ENCODE results near the gene LRBA.

- TF ChIP-seq, protein P1, sequence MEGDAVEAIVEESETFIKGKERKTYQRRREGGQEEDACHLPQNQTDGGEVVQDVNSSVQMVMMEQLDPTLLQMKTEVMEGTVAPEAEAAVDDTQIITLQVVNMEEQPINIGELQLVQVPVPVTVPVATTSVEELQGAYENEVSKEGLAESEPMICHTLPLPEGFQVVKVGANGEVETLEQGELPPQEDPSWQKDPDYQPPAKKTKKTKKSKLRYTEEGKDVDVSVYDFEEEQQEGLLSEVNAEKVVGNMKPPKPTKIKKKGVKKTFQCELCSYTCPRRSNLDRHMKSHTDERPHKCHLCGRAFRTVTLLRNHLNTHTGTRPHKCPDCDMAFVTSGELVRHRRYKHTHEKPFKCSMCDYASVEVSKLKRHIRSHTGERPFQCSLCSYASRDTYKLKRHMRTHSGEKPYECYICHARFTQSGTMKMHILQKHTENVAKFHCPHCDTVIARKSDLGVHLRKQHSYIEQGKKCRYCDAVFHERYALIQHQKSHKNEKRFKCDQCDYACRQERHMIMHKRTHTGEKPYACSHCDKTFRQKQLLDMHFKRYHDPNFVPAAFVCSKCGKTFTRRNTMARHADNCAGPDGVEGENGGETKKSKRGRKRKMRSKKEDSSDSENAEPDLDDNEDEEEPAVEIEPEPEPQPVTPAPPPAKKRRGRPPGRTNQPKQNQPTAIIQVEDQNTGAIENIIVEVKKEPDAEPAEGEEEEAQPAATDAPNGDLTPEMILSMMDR (conservative IDR thresholded peaks at IDR 0.05 in 1 of 2, IDR thresholded peaks at IDR 0.05 in 1 of 2; ENCODE audit: low read depth in 1 of 2, low read length in 2 of 2): no peak
- TF ChIP-seq EZH2 (IDR thresholded peaks at IDR 0.05; ENCODE audit: low read length, missing control alignments): no peak
Observed at GRCh38 chr4:150224896-150225591, 790.0 kb downstream of the LRBA start.

All from fibroblast of lung (primary cell).